Islet of Langerhans (tissue), 1 donor: ENCODE measurements around the gene SARS1.
"Not testable (repeated sequence)": the region's sequence is repeated elsewhere in the genome, so short reads cannot be mapped to it uniquely, and the experiment has no call there.

Experiments
- FAIRE-seq: peaks from one replicate; lab custom pipeline; 2011; peaks lifted over from hg19 to GRCh38; lab: Jason Lieb, UNC

The SARS1 gene

GRCh38 chr1:109213824-109214693 lies at the start of gene SARS1:
Gene SARS1, plus strand, starts transcription at chr1:109213918. Its CDS starts 75 bp downstream, at chr1:109213993.
- no peak for FAIRE-seq

GRCh38 chr1:109164538-109164937 lies 49.2 kb upstream of the SARS1 start:
- FAIRE-seq, result no peak

- FAIRE-seq, result no peak
Observed at GRCh38 chr1:109167001-109167506, 46.7 kb upstream of the SARS1 start.

GRCh38 chr1:109170035-109170764 lies 43.5 kb upstream of the SARS1 start:
- FAIRE-seq, result no peak

GRCh38 chr1:109171646-109172045 lies 42.1 kb upstream of the SARS1 start:
- FAIRE-seq, result no peak

- FAIRE-seq, result not testable (repeated sequence)
Observed at GRCh38 chr1:109176349-109176748, 37.4 kb upstream of the SARS1 start.

- FAIRE-seq, result not testable (repeated sequence)
Observed at GRCh38 chr1:109180715-109181084, 33.0 kb upstream of the SARS1 start.

- peak; percentile 95 for FAIRE-seq
Observed at GRCh38 chr1:109181085-109181806, 32.5 kb upstream of the SARS1 start.

GRCh38 chr1:109181807-109182163 lies 31.9 kb upstream of the SARS1 start:
- no peak for FAIRE-seq

- FAIRE-seq, result no peak
Observed at GRCh38 chr1:109183058-109183738, 30.5 kb upstream of the SARS1 start.

GRCh38 chr1:109184687-109185086 lies 29.0 kb upstream of the SARS1 start:
- FAIRE-seq, result no peak

GRCh38 chr1:109185357-109185756 lies 28.4 kb upstream of the SARS1 start:
- FAIRE-seq, result no peak

- no peak for FAIRE-seq
Observed at GRCh38 chr1:109185990-109186732, 27.6 kb upstream of the SARS1 start.

- no peak for FAIRE-seq
Observed at GRCh38 chr1:109186733-109187086, 27.0 kb upstream of the SARS1 start.

GRCh38 chr1:109187127-109187526 lies 26.6 kb upstream of the SARS1 start:
- FAIRE-seq, result no peak

- FAIRE-seq, result no peak
Observed at GRCh38 chr1:109188200-109188599, 25.5 kb upstream of the SARS1 start.

- FAIRE-seq, result no peak
Observed at GRCh38 chr1:109188781-109189180, 24.9 kb upstream of the SARS1 start.

- FAIRE-seq, result no peak
Observed at GRCh38 chr1:109190189-109190588, 23.5 kb upstream of the SARS1 start.

- FAIRE-seq, result no peak
Observed at GRCh38 chr1:109191377-109191776, 22.3 kb upstream of the SARS1 start.

- FAIRE-seq, result no peak
Observed at GRCh38 chr1:109191891-109192290, 21.8 kb upstream of the SARS1 start.

- no peak for FAIRE-seq
Observed at GRCh38 chr1:109192433-109192832, 21.3 kb upstream of the SARS1 start.
